GM10248 (cell line): ENCODE data around the gene MMP7.

Source experiments
- CTCF ChIA-PET: fragments of 300-600 bp; sonication (Branson Sonifier 250); formaldehyde crosslinking; extraction: SDS; loops from one replicate; lab custom pipeline; 2021; ENCODE audit warnings: antibody characterized with exemption; lab: Yijun Ruan, JAX
- POLR2A ChIA-PET: fragments of 350-650 bp; sonication (Branson Sonifier 250); formaldehyde crosslinking; extraction: SDS; loops from one replicate; lab custom pipeline; 2020; ENCODE audit warnings: antibody characterized with exemption; lab: Yijun Ruan, JAX
- DNase-seq: peaks from one replicate; pipeline ENCODE4 v3.0.0; 2012; ENCODE audit errors: extremely low spot score
- TF ChIP-seq, protein P1 (sequence below): IDR thresholded peaks from 2 replicates; pipeline ENCODE4 v1.5.1; 2012; ENCODE audit warnings: mild to moderate bottlenecking, low read depth; ENCODE audit errors: extremely low read depth, missing control alignments, control extremely low read depth

MMP7 gene

DNA sequence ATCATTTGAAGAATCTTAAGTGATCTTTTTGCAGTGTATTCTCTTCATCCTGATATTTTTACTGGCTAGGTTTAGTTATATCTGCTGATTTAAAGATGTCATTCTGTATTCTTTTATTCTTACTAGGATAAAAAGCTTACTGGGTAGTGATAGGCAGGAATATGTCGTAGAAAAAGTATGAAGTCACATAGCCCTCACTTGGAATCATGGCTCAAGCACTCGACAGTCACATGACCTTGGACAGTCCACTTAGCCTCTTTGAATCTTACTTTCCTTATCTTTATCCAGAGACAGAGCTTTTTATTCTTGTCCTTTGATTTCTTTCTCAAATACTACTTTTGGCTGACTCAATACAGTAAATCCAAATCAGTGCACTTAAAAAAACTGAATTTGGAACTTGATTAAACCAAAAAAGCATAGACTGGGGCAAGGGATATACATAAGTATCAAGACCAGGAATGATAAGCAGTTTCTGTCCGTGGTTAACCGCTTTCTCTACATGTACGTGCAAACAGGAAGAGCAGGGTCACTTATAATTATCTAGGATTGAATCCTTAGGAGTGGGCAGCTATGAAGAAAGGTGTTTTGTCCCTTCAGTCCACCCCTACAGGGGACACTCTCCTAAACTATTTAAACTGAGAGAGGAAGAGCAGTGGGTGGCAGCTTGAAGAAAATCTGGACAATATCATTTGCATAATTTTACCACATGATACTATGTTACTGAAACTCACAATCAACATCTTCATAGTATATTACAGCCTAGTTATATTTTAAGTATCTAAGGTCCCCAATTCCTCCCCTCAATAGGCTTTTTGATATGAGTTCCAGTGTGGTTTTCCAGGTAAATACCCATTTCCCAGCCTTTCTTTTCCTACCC, 8.0 kb downstream of the MMP7 start:
- CTCF ChIA-PET, result interaction anchor here (1.2 to 6.3 kb wide), 6 partner anchors 10 to 181 kb away, joined by 3 to 47 read pairs (median 6); no protein-coding TSS in a partner anchor
- POLR2A ChIA-PET, result no interaction called here
- TF ChIP-seq, protein P1, sequence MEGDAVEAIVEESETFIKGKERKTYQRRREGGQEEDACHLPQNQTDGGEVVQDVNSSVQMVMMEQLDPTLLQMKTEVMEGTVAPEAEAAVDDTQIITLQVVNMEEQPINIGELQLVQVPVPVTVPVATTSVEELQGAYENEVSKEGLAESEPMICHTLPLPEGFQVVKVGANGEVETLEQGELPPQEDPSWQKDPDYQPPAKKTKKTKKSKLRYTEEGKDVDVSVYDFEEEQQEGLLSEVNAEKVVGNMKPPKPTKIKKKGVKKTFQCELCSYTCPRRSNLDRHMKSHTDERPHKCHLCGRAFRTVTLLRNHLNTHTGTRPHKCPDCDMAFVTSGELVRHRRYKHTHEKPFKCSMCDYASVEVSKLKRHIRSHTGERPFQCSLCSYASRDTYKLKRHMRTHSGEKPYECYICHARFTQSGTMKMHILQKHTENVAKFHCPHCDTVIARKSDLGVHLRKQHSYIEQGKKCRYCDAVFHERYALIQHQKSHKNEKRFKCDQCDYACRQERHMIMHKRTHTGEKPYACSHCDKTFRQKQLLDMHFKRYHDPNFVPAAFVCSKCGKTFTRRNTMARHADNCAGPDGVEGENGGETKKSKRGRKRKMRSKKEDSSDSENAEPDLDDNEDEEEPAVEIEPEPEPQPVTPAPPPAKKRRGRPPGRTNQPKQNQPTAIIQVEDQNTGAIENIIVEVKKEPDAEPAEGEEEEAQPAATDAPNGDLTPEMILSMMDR, result no peak
- no peak for DNase-seq

DNA sequence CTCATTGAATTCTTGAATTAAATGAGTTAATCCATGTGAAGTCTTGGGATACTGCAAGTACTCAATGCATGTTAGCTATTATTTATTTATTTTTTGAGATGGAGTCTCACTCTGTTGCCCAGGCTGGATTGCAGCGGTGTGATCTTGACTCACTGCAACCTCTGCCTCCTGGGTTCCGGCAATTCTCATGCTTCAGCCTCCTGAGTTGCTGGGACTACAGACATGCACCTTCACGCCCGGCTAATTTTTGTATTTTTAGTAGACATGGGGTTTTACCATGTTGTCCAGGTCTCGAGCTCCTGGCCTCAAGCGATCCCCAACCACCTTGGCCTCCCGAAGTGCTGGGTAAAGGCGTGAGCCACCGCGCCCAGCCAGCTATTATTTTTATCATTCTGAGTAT, 9.4 kb downstream of the MMP7 start:
- ChIA-PET POLR2A (no interaction called here), CTCF (interaction anchor here (0.7 to 6.3 kb wide), 4 partner anchors 13 to 92 kb away, joined by 3 to 47 read pairs (median 7); no protein-coding TSS in a partner anchor)
- TF ChIP-seq, protein P1, result no peak
- DNase-seq, result no peak

DNA sequence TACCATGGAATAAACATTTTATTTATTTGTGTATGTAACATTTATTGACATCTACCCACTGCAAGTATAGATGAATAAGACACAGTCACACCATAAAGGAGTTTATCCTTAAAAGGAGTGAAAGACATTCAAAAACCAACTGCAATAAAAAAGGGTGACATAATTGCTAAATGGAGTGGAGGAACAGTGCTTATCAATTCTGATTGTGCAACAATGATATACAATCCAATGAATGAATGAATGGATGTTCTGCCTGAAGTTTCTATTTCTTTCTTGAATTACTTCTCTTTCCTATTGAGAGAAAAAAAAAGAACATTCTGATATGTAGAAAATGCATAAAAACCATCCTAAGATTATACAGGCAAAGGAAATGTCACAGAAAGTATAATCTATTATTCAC, 10.0 kb downstream of the MMP7 start:
- ChIA-PET CTCF (interaction anchor here (3.2 kb wide), 1 partner anchor 93 kb away, joined by 11 read pairs; no protein-coding TSS in a partner anchor), POLR2A (no interaction called here)
- TF ChIP-seq, protein P1, result no peak
- no peak for DNase-seq

DNA sequence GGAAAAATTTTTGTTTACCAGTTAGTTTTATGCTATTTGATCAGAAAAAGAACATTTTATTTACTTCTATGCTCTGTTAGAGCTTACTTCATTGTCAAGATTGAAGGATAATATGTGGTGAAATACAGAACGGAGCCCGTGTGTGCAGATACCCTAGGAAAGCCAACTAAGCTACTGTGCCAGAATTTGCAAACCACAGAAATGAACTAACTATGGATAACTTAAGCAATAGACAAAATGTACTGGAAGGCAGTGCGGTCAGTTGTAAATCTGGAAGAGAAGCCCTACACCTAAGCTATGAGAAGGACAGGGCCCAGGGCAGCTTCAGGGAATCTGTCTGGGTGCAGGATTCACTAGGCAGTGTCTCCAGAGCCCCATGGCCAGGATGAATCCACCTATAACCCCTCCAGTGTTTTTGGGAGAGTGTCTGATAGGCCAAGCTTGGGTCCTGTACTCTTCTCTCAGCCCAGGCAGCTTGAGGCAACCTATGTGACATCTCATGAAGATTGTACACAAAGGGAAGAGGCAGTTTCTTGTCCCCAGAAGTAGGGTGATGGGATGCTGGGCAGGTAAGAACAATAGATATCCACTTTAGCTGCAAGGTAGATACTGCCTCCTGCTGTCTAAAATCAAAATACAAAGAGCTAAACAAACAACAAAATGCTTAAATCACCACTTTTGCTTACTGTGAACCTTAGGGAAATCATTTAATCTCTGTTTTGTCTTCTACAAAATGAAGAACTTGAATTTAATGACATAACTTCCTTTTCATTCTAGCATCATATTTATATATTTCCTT, 12.1 kb downstream of the MMP7 start:
- TF ChIP-seq, protein P1, result peak; percentile 9
- DNase-seq, result no peak
- ChIA-PET CTCF (interaction anchor here (0.7 to 3.2 kb wide), 11 partner anchors 9 to 176 kb away, joined by 3 to 11 read pairs (median 5); no protein-coding TSS in a partner anchor), POLR2A (no interaction called here)

DNA sequence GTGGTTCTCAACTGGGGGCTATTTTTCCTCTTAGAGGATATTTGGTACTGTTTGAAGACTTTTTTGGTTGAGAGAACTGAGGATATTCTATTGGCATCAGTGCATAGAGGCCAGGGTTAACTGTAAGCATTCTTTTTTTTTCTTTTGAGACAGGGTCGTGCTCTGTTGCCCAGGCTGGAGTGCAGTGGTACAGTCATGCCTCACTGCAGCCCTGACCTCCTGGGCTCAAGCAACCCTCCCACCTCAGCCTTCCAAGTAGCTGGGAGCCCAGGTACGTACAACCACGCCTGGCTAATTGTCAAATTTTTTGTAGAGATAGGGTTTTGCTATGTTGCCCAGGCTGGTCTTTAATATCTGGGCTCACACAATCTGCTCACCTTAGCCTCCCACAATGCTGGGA, 12.9 kb downstream of the MMP7 start:
- TF ChIP-seq, protein P1, result no peak
- DNase-seq, result no peak
- POLR2A ChIA-PET, result no interaction called here
- CTCF ChIA-PET, result interaction anchor here (1.0 to 2.7 kb wide), 8 partner anchors 22 to 176 kb away, joined by 3 to 10 read pairs (median 5); no protein-coding TSS in a partner anchor

DNA sequence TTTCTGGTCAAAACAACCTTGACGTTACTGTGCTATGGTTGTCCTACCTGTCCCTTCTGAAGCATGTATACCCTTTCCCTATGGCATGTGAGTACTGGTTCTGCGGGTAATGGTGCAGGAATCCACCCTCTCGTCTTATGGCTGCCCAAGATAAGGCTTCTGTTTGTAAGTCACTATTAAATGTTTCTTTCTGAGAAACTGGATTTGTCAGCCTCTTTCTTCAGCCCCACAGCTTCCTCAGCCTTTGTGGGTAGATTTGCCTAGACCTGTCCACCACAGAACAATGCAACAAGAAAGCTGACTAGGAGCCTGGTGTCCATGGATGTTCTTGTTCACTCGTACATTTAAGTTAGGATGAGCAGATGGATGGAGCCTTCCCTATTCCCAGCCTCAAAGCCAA, 14.4 kb downstream of the MMP7 start:
- ChIA-PET POLR2A (no interaction called here), CTCF (interaction anchor here (1.0 to 2.1 kb wide), 4 partner anchors 10 to 98 kb away, joined by 3 to 6 read pairs (median 4); no protein-coding TSS in a partner anchor)
- TF ChIP-seq, protein P1, result no peak
- no peak for DNase-seq
